ENCODE measurements around the gene CEMIP.

CEMIP gene

GRCh38 chr15:80856400-80856799, 77.2 kb downstream of the CEMIP start:
- H3K27me3 ChIP-seq (ENCODE audit: insufficient read depth, poor library complexity, severe bottlenecking) = no peaks in the 10 kb centered on the region
- H3K4me3 ChIP-seq (replicated peaks; ENCODE audit: insufficient read depth, low read length) = no peak overlapping the region
- H3K27ac ChIP-seq (replicated peaks) = no peak overlapping the region
- DNase-seq (ENCODE audit: low read depth in 1 of 2, low spot score in 1 of 2) = no peak
- TF ChIP-seq POLR2AphosphoS5 (IDR thresholded peaks at IDR 0.05; ENCODE audit: low read depth) (no peak), SPI1 (IDR thresholded peaks at IDR 0.05; ENCODE audit: borderline replicate concordance, low read depth) (no peak), GABPA (IDR thresholded peaks at IDR 0.05; ENCODE audit: low read depth) (no peak), REST (IDR thresholded peaks at IDR 0.05; ENCODE audit: insufficient replicate concordance, low read depth) (no peak)
- TF ChIP-seq, protein P1, sequence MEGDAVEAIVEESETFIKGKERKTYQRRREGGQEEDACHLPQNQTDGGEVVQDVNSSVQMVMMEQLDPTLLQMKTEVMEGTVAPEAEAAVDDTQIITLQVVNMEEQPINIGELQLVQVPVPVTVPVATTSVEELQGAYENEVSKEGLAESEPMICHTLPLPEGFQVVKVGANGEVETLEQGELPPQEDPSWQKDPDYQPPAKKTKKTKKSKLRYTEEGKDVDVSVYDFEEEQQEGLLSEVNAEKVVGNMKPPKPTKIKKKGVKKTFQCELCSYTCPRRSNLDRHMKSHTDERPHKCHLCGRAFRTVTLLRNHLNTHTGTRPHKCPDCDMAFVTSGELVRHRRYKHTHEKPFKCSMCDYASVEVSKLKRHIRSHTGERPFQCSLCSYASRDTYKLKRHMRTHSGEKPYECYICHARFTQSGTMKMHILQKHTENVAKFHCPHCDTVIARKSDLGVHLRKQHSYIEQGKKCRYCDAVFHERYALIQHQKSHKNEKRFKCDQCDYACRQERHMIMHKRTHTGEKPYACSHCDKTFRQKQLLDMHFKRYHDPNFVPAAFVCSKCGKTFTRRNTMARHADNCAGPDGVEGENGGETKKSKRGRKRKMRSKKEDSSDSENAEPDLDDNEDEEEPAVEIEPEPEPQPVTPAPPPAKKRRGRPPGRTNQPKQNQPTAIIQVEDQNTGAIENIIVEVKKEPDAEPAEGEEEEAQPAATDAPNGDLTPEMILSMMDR (IDR thresholded peaks at IDR 0.05; ENCODE audit: insufficient read depth, low read length) = no peak

- Histone ChIP-seq H3K27ac (replicated peaks) (no peak overlapping the region), H3K27me3 (ENCODE audit: insufficient read depth, poor library complexity, severe bottlenecking) (no peaks in the 10 kb centered on the region), H3K4me3 (replicated peaks; ENCODE audit: insufficient read depth, low read length) (no peak overlapping the region)
- no peak for DNase-seq (ENCODE audit: low read depth in 1 of 2, low spot score in 1 of 2)
- no peak for TF ChIP-seq REST (IDR thresholded peaks at IDR 0.05; ENCODE audit: insufficient replicate concordance, low read depth)
These were observed 77.7 kb downstream of the CEMIP start for GRCh38 chr15:80856809-80857377.

DNA sequence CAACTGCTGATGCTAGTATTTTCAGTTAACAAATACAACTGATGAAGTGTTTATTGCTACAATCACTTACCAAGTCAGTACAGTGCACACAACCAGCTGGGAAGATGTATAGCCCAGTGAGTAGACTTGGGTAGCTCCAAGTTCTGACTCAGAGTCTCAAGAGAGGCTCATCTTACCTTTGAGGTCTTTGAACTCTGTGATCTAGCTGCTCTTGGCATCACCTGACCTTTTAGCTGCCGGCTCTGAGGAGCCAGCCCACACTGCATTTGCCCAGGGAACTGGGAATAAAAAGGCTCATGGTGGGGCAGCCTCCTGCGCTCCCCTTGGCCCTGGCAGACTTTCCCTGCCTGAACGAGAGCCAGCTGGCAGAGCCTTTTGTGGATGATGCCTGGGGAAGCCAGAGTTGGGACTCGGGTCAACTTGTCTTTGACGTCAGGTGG, 82.6 kb downstream of the CEMIP start:
- Histone ChIP-seq H3K4me3 (replicated peaks; ENCODE audit: insufficient read depth, low read length) (no peak overlapping the region), H3K27me3 (ENCODE audit: insufficient read depth, poor library complexity, severe bottlenecking) (no peaks in the 10 kb centered on the region), H3K27ac (replicated peaks) (no peak overlapping the region)
- no peak for DNase-seq (ENCODE audit: low read depth in 1 of 2, low spot score in 1 of 2)
- TF ChIP-seq REST (IDR thresholded peaks at IDR 0.05; ENCODE audit: insufficient replicate concordance, low read depth) (no peak), SPI1 (IDR thresholded peaks at IDR 0.05; ENCODE audit: borderline replicate concordance, low read depth) (no peak), POLR2AphosphoS5 (IDR thresholded peaks at IDR 0.05; ENCODE audit: low read depth) (no peak)

DNA sequence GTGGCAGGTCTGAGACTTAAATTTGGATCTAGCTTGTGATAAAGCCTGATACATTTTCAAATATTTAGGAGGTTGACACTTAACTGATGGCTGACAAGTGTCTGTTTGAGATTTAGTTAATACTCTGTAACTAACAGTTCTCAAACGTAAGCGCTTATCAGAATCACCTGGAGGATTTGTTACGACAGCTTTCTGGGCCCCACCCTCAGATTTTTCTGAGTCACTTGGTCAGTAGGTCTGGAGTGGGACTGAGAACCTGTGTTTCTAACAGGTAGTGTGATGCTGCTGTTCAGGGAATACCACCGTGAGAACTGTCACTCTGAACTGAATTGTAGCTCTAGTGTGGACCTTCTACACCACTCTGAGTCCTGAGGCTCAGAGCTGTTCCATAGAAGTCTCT, 85.5 kb downstream of the CEMIP start:
- H3K27ac ChIP-seq (replicated peaks) = no peak overlapping the region
- H3K27me3 ChIP-seq (ENCODE audit: insufficient read depth, poor library complexity, severe bottlenecking) = no peaks in the 10 kb centered on the region
- no peak for TF ChIP-seq SPI1 (IDR thresholded peaks at IDR 0.05; ENCODE audit: borderline replicate concordance, low read depth)
- TF ChIP-seq POLR2AphosphoS5 (IDR thresholded peaks at IDR 0.05; ENCODE audit: low read depth) = no peak
- TF ChIP-seq REST (IDR thresholded peaks at IDR 0.05; ENCODE audit: insufficient replicate concordance, low read depth) = no peak
- TF ChIP-seq, protein P1 (IDR thresholded peaks at IDR 0.05; ENCODE audit: insufficient read depth, low read length) = no peak
- TF ChIP-seq GABPA (IDR thresholded peaks at IDR 0.05; ENCODE audit: low read depth) = no peak

More for the DNA sequence above, 85.5 kb downstream of the CEMIP start:
- no peak for DNase-seq (ENCODE audit: low read depth in 1 of 2, low spot score in 1 of 2)
- no peak overlapping the region for H3K4me3 ChIP-seq (replicated peaks; ENCODE audit: insufficient read depth, low read length)

All from HL-60 (cell line).